Naive thymus-derived CD4-positive, alpha-beta T cell (primary cell): Measurements from ENCODE around the gene KCNQ5. TPM values are rescaled to one million over a fixed set of nuclear protein-coding genes. Genes with fewer than 3 reads are reported as not detected.
A peak's percentile ranks its signal among the peaks of the same experiment; 100 is the strongest.

Experiments used
- ATAC-seq: fragments of 150-1000 bp; cut with Tn5 transposase; 2 replicates; pipeline ENCODE4 v1.10.0; 2021; ENCODE audit warnings: mild to moderate bottlenecking, moderate library complexity
- CTCF ChIA-PET: fragments of 350-600 bp; sonication (Branson Sonifier 250); formaldehyde crosslinking; loops from one replicate; lab custom pipeline; 2021; ENCODE audit warnings: antibody characterized with exemption; lab: Charles Lee
- POLR2A ChIA-PET: fragments of 350-600 bp; sonication (Branson Sonifier 250); formaldehyde crosslinking; loops from one replicate; lab custom pipeline; 2021; ENCODE audit warnings: antibody characterized with exemption, inconsistent platforms; lab: Charles Lee
- DNase-seq, 9 donors: peaks; one replicate each; pipeline versions ENCODE4 v3.0.0 to v3.0.0-alpha.2; 2020 to 2022; ENCODE audit warnings: mixed read lengths in 1 of 9
- H3K27ac ChIP-seq: one replicate; pipeline ENCODE4 v1.7.0; 2013; ENCODE audit warnings: mild to moderate bottlenecking, low read depth, low read length, moderate library complexity
- H3K27me3 ChIP-seq, 2 donors: one replicate each; pipeline ENCODE4 v1.7.0; 2013; ENCODE audit warnings: low read length in 2 of 2, mild to moderate bottlenecking in 2 of 2, moderate library complexity in 2 of 2; ENCODE audit not compliant: control insufficient read depth in 2 of 2, insufficient read depth in 2 of 2
- H3K36me3 ChIP-seq, 3 experiments: 1 replicate in 2 of 3; 2 replicates in 1 of 3; pipeline ENCODE4 v1.7.0; 2013; ENCODE audit warnings: low read length in 3 of 3, mild to moderate bottlenecking in 3 of 3, moderate library complexity in 1 of 3; ENCODE audit not compliant: insufficient read depth in 3 of 3, control insufficient read depth in 2 of 3
- H3K4me1 ChIP-seq, 2 donors: one replicate each; pipeline ENCODE4 v1.7.0; 2013; ENCODE audit warnings: low read length in 2 of 2, mild to moderate bottlenecking in 2 of 2, moderate library complexity in 1 of 2; ENCODE audit not compliant: control insufficient read depth in 2 of 2, insufficient read depth in 2 of 2
- H3K4me3 ChIP-seq: 2 replicates; pipeline ENCODE4 v1.7.0; 2013; ENCODE audit warnings: mild to moderate bottlenecking, low read length
- H3K9me3 ChIP-seq, 3 experiments: 1 replicate in 2 of 3; 2 replicates in 1 of 3; pipeline ENCODE4 v1.7.0; 2013; ENCODE audit warnings: low read length in 3 of 3; ENCODE audit not compliant: control insufficient read depth in 2 of 3
- H3K27ac Mint-ChIP-seq, 9 donors: one replicate each; pipeline ENCODE4 v1.8.0; 2020 to 2022; ENCODE audit warnings: mixed read lengths in 9 of 9, mild to moderate bottlenecking in 8 of 9, moderate library complexity in 5 of 9, inconsistent platforms in 2 of 9
- H3K27me3 Mint-ChIP-seq, 5 donors: one replicate each; pipeline ENCODE4 v1.8.0; 2021 to 2022; ENCODE audit warnings: mixed read lengths in 5 of 5, mild to moderate bottlenecking in 1 of 5
- H3K36me3 Mint-ChIP-seq, 5 donors: one replicate each; pipeline ENCODE4 v1.8.0; 2020 to 2022; ENCODE audit warnings: mixed read lengths in 5 of 5, mild to moderate bottlenecking in 3 of 5, inconsistent platforms in 1 of 5
- H3K4me1 Mint-ChIP-seq, 7 donors: one replicate each; pipeline ENCODE4 v1.8.0; 2020 to 2022; ENCODE audit warnings: mixed read lengths in 7 of 7, mild to moderate bottlenecking in 3 of 7, inconsistent platforms in 1 of 7
- H3K4me3 Mint-ChIP-seq, 10 donors: one replicate each; pipeline ENCODE4 v1.8.0; 2020 to 2022; ENCODE audit warnings: mild to moderate bottlenecking in 10 of 10, mixed read lengths in 10 of 10, moderate library complexity in 6 of 10, inconsistent platforms in 2 of 10
- H3K9me3 Mint-ChIP-seq, 11 donors: one replicate each; pipeline ENCODE4 v1.8.0; 2020 to 2022; ENCODE audit warnings: mixed read lengths in 11 of 11, mild to moderate bottlenecking in 4 of 11, inconsistent platforms in 1 of 11, moderate library complexity in 1 of 11
- intact Hi-C, 2 donors: fragments of 100-400 bp; cut with micrococcal nuclease; formaldehyde crosslinking; loops; one replicate each; pipeline ENCODE4 v1.15.1; 2023
- polyA plus RNA-seq, 2 donors: library from polyadenylated mRNA; unstranded; fragments of 300-500 nt; fragmentation: Illumina TruSeq; gene quantifications; one replicate each; pipeline ENCODE4 v1.2.3, GENCODE V29; 2021
- total RNA-seq, 6 experiments: library from RNA in 5 of 6; stranded (reverse) in 5 of 6; gene quantifications; 1 replicate in 5 of 6; 2 replicates in 1 of 6; pipeline ENCODE4 v1.2.3 and lab custom pipeline; 2021 to 2026

Gene KCNQ5
- total and polyA plus RNA-seq, 7 experiments from 2014 or later, result 2.3 to 18.3 (median 7.2) TPM

GRCh38 chr6:72757048-72757447 lies 135.2 kb downstream of the KCNQ5 start:
- CTCF ChIA-PET, result interaction anchor here (0.8 kb wide), 1 partner anchor 120 kb away, joined by 3 read pairs; no protein-coding TSS in a partner anchor
- no peaks in the 10 kb centered on the region for H3K27me3 Mint-ChIP-seq

GRCh38 chr6:72757926-72758325 lies 136.1 kb downstream of the KCNQ5 start:
- Histone ChIP-seq H3K4me3 (no peak overlapping the region), H3K27ac (no peak overlapping the region), H3K36me3 (no peaks in the 10 kb centered on the region), H3K27me3 (no peaks in the 10 kb centered on the region), H3K4me1 (no peaks in the 10 kb centered on the region), H3K9me3 (no peaks in the 10 kb centered on the region)
- H3K27ac Mint-ChIP-seq, result peak overlapping the region in 1 of 9 donors; percentile 62
- no peak for DNase-seq
- CTCF ChIA-PET, result no interaction called here
- peaks cover 0 to 8% (median 0%) of the 10 kb centered on the region in 5 donors for H3K36me3 Mint-ChIP-seq
- intact Hi-C loops, result no loop called here
- H3K9me3 Mint-ChIP-seq, result peaks cover 0 to 5% (median 0%) of the 10 kb centered on the region in 11 donors
- H3K4me1 Mint-ChIP-seq, result peaks cover 0 to 14% (median 3%) of the 10 kb centered on the region in 7 donors
- POLR2A ChIA-PET, result no interaction called here
- H3K27me3 Mint-ChIP-seq, result no peaks in the 10 kb centered on the region
- no peak overlapping the region for H3K4me3 Mint-ChIP-seq
- ATAC-seq, result no peak

More at GRCh38 chr6:72757048-72757447, 135.2 kb downstream of the KCNQ5 start:
- no peak overlapping the region for H3K27ac ChIP-seq
- H3K4me3 ChIP-seq, result no peak overlapping the region
- intact Hi-C loops, result no loop called here
- Mint-ChIP-seq H3K36me3 (peaks cover 0 to 8% (median 0%) of the 10 kb centered on the region in 5 donors), H3K9me3 (peaks cover 0 to 5% (median 0%) of the 10 kb centered on the region in 11 donors), H3K4me1 (peaks cover 0 to 12% (median 3%) of the 10 kb centered on the region in 7 donors), H3K4me3 (no peak overlapping the region), H3K27ac (no peak overlapping the region)
- no peaks in the 10 kb centered on the region for H3K27me3 ChIP-seq
- POLR2A ChIA-PET, result interaction anchor here (0.6 kb wide), 1 partner anchor 141 kb away, joined by 3 read pairs; no protein-coding TSS in a partner anchor
- no peaks in the 10 kb centered on the region for H3K9me3 ChIP-seq
- ATAC-seq, result no peak
- no peaks in the 10 kb centered on the region for H3K4me1 ChIP-seq
- DNase-seq, result no peak
- H3K36me3 ChIP-seq, result no peaks in the 10 kb centered on the region

- H3K4me3 Mint-ChIP-seq, result no peak overlapping the region
Observed at GRCh38 chr6:72758901-72759300, 137.0 kb downstream of the KCNQ5 start.

GRCh38 chr6:72760114-72760793 lies 138.4 kb downstream of the KCNQ5 start:
- ATAC-seq (no peak), DNase-seq (no peak)
- Mint-ChIP-seq H3K36me3 (peaks cover 0 to 3% (median 0%) of the 10 kb centered on the region in 5 donors), H3K27me3 (no peaks in the 10 kb centered on the region), H3K27ac (no peak overlapping the region), H3K4me1 (peaks cover 0 to 14% (median 3%) of the 10 kb centered on the region in 7 donors), H3K9me3 (no peaks in the 10 kb centered on the region), H3K4me3 (no peak overlapping the region)
- Histone ChIP-seq H3K36me3 (no peaks in the 10 kb centered on the region), H3K9me3 (no peaks in the 10 kb centered on the region), H3K27ac (no peak overlapping the region), H3K27me3 (no peaks in the 10 kb centered on the region), H3K4me3 (no peak overlapping the region), H3K4me1 (no peaks in the 10 kb centered on the region)
- CTCF ChIA-PET, result no interaction called here
- POLR2A ChIA-PET, result no interaction called here
- intact Hi-C loops, result no loop called here

More at GRCh38 chr6:72758901-72759300, 137.0 kb downstream of the KCNQ5 start:
- H3K4me1 ChIP-seq, result no peaks in the 10 kb centered on the region
- DNase-seq (no peak), ATAC-seq (no peak)
- no peak overlapping the region for H3K27ac ChIP-seq
- CTCF ChIA-PET, result interaction anchor here (0.8 kb wide), 1 partner anchor 24 kb away, joined by 4 read pairs; no protein-coding TSS in a partner anchor
- H3K36me3 ChIP-seq, result no peaks in the 10 kb centered on the region
- Mint-ChIP-seq H3K4me1 (peaks cover 0 to 14% (median 3%) of the 10 kb centered on the region in 7 donors), H3K27ac (no peak overlapping the region), H3K36me3 (peaks cover 0 to 8% (median 0%) of the 10 kb centered on the region in 5 donors), H3K9me3 (peaks cover 0 to 5% (median 0%) of the 10 kb centered on the region in 11 donors), H3K27me3 (no peaks in the 10 kb centered on the region)
- POLR2A ChIA-PET, result no interaction called here
- H3K27me3 ChIP-seq, result no peaks in the 10 kb centered on the region
- no peak overlapping the region for H3K4me3 ChIP-seq
- no peaks in the 10 kb centered on the region for H3K9me3 ChIP-seq
- intact Hi-C loops, result no loop called here

GRCh38 chr6:72761761-72762160 lies 139.9 kb downstream of the KCNQ5 start:
- ATAC-seq, result no peak
- Histone ChIP-seq H3K27me3 (no peaks in the 10 kb centered on the region), H3K27ac (no peak overlapping the region), H3K36me3 (no peaks in the 10 kb centered on the region), H3K9me3 (no peaks in the 10 kb centered on the region), H3K4me1 (no peaks in the 10 kb centered on the region), H3K4me3 (no peak overlapping the region)
- CTCF ChIA-PET, result no interaction called here
- Mint-ChIP-seq H3K4me1 (peaks cover 0 to 14% (median 3%) of the 10 kb centered on the region in 7 donors), H3K36me3 (peaks cover 0 to 3% (median 0%) of the 10 kb centered on the region in 5 donors), H3K9me3 (no peaks in the 10 kb centered on the region), H3K4me3 (no peak overlapping the region), H3K27me3 (no peaks in the 10 kb centered on the region), H3K27ac (no peak overlapping the region)
- intact Hi-C loops, result no loop called here
- POLR2A ChIA-PET, result no interaction called here
- no peak for DNase-seq

- H3K36me3 ChIP-seq, result no peaks in the 10 kb centered on the region
- Mint-ChIP-seq H3K4me3 (no peak overlapping the region), H3K36me3 (peaks cover 0 to 4% (median 0%) of the 10 kb centered on the region in 5 donors), H3K4me1 (no peaks in the 10 kb centered on the region), H3K27ac (no peak overlapping the region), H3K27me3 (no peaks in the 10 kb centered on the region), H3K9me3 (peaks cover 0 to 2% (median 0%) of the 10 kb centered on the region in 11 donors)
- no peaks in the 10 kb centered on the region for H3K9me3 ChIP-seq
- no peaks in the 10 kb centered on the region for H3K27me3 ChIP-seq
- ChIA-PET CTCF (no interaction called here), POLR2A (no interaction called here)
- no peak overlapping the region for H3K4me3 ChIP-seq
- ATAC-seq (no peak), DNase-seq (no peak)
- no peak overlapping the region for H3K27ac ChIP-seq
- intact Hi-C loops, result loop anchor here in 1 of 2 donors (5.0 kb wide), 1 partner anchor 147 kb away; the partner anchor contains the start of gene KCNQ5
- H3K4me1 ChIP-seq, result no peaks in the 10 kb centered on the region
Observed at GRCh38 chr6:72769459-72770125, 147.7 kb downstream of the KCNQ5 start.
